ENCODE measurements around the gene RHNO1.

The RHNO1 gene

DNA sequence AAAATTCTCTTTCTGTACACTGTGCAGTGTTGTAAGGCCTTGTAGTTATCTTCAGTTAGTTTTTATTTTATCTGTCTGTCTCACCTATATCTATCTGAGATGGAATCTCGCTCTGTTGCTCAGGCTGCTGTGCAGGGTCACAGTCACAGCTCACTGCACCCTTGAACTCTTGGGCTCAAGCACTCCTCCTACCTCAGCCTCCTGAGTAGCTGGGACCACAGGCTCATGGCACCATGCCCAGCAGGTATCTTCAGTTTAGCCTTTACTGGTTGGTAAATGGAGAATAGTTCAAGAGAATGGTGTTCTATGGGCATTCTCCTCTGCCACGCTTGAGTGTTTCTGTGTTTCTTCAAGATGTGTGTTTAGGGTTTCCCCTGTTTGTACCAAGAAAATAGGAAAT lies 27.2 kb downstream of the RHNO1 start:
- no peak for DNase-seq

DNA sequence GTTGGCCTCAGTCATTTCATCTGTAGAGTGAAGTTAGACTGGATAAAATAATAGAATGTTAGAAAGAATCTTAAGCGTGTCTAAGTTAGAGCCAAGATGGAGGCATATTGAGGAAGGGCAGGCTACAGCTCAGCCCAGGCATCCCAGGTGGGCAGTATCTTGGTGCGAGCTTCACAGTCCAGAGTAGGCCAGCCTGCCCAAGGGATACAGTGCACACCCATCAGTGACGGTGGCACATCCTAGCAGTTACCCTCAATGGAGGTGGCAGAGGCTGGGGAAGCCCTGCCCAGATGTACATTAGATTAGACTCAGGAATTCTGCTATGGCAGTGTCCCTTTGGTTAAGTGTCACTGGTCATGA lies 35.2 kb downstream of the RHNO1 start:
- no peak for DNase-seq

DNA sequence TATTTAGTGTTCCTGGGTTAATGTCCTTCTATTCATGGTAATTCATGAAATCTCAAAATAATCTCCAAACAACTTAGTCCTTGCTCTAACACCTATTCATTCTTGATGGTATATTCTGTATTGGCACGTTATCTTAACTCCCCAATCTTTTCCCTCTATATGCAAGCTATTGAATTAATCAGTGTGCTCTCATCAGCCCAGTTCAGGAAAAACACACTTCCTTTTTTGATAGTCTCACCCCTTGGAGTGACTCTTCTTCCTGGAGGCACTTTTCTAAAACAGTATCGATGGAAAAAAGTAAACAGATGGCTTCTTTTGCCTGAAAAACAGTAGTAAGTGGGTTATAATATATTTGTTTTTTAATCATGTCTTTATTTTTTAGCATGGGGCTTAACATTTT lies 42.2 kb downstream of the RHNO1 start:
- DNase-seq: no peak

DNA sequence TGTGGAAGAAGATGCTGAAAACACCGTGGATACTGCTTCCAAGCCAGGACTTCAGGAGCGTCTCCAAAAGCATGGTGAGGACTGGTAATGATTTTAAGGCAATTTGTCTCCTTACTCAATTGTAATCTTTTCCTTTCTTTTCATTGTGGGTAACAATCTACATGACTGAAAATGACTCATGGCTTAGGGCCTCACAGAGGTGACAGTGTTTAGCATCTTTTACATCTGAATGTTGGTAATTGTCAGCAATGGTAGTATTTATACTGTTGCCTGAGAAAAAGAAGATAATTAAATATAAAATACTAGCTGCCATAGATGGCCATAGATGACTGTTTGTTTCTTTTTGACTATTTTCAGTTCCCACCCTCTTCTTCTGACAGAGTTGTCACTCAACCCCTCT lies 45.3 kb downstream of the RHNO1 start:
- no peak for DNase-seq

DNA sequence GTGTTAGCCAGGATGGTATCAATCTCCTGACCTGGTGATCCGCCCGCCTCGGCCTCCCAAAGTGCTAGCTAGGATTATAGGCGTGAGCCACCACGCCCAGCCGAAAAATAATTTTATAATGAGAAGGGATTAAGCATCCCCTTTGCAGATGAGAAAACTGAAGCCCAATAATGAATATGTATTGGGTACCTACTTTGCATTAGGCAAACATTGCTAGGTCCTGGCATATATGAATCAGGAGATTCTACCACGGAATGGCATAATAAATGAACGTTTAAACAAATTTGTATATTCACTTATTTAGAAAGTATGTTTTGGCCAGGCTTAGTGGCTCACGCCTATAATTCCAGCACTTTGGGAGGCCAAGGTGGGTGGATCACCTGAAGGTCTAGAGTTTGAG lies 46.0 kb downstream of the RHNO1 start:
- DNase-seq: no peak

DNA sequence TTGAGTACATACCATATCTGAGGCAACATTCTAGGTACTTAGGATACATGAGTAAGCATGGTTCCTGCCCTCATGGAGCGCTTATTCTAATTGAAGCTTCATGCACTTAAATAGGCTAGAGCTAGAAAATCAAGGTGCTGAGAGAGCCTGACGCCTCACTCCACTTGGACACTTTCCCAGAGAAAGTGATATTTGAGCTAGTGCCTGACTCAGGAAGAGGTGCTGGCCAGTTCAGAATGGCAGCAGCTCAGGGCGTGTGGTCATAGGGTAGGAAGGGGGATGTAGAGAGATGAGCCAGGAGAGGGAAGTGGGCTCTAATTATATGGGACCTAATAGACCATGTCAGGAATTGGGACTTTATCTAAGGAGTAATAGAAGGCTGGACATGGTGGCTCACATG lies 47.0 kb downstream of the RHNO1 start:
- DNase-seq: no peak

DNA sequence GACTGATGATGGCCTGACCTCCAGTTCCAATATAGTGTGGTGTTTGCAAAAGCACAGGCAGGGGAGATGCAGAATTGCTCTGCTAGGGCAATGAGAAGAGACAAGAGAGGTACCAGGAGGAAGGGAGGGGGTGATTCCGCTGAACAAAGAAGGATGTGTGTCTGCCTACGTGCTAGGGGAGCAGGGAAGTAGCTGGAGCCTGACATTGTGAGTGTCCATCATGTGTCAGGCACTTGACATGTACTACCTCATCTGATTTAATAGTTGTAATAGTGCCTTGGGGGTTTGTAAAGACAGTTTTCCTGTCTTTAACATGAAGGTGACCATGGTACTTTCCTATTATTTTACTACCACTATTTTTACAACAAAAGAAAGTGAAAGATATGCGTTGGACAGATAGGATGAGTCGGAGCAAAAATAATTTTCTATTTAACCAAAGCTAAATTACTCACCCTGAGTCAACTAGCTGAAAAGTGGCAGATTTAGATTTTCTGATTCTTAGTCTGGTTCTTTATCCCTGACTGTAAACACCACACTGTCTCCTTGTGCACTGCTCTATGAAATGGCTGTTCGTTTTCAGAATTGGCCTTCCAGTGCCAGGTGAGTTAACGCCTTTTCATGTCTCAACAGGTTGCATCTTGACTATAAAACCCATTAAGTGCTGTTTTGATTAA lies 48.4 kb downstream of the RHNO1 start:
- no peak for DNase-seq

DNA sequence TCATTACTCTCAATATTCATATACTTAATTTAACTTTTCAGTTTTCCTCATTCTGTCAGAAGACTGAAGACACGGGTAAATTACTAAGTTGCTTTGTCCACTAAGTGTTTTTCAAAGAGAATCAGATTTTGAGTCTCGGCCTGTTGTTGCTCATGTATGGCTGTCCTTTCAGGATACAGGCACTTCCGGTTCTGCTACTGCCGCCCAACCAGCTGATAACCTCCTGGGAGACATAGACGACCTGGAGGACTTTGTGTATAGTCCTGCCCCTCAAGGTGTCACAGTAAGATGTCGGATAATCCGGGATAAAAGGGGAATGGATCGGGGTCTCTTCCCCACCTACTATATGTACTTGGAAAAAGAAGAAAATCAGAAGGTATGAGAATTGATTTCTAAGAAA lies 53.8 kb downstream of the RHNO1 start:
- no peak for DNase-seq

DNA sequence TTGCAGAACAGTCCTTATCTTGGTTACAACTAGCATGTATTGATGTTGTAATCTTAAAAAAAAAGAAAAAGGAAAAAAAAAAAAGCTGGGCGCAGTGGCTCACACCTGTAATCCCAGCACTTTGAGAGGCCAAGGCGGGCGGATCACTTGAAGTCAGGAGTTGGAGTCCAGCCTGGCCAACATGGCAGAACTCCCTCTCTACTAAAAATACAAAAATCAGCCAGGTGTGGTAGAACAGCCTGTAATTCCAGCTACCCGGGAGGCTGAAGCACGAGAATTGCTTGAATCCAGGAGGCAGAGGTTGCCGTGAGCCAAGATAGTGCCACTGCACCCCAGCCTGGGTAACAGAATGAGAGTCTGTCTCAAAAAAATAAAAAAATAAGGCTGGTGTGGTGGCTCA lies 56.6 kb downstream of the RHNO1 start:
- DNase-seq: no peak

DNA sequence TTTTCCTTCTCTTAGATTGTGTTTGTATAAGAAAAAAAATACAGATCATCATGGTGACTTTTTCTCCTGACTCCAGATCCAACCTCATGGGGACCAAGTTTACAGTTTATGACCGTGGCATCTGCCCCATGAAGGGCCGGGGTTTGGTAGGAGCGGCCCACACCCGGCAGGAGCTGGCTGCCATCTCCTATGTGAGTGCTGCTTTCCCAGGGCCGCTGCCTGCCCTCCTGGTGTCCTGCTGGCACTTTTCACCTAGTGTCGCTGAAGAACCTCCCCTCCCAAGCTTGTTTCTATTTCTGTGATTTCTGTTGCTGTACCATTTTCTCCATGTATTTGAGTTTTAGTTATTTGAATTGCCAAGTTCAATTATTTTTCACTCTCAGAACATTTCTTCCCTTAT lies 57.3 kb downstream of the RHNO1 start:
- DNase-seq: no peak

DNA sequence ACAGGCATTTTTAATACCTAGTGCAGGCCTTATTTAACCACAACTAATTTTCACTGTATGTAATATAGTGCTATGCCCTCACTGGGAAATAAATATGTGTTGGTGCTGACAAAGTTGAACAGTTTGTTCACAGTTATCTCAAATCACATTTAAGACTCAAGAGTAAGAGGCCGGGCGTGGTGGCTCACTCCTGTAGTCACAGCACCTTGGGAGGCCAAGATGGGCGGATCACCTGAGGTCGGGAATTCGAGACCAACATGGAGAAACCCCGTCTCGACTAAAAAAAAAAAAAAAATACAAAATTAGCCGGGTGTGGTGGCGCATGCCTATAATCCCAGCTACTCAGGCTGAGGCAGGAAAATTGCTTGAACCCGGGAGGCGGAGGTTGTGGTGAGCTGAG lies 59.3 kb downstream of the RHNO1 start:
- DNase-seq: no peak

DNA sequence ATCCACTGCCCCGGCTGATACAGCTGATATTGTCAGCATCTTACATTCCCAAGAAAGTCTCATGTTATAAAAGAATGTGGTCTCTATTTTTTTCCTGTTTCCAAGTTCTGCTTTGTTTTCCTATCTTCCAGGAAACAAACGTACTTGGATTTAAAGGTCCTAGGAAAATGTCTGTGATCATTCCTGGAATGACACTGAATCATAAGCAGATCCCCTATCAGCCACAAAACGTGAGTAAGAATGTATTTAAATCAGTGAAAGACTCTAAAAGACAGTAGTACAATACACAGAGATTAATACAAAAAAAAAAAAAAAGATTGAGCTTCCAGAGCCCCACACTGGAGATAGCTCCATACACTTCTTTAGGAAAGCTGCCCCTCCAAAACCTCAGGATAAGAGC lies 60.5 kb downstream of the RHNO1 start:
- no peak for DNase-seq

Measured in GDM1 (cell line).